Pancreas (tissue), 10 donors: ENCODE results near the gene COA6. TPM values are rescaled to one million over a fixed set of nuclear protein-coding genes. Genes with fewer than 3 reads are reported as not detected.

Experiments used
- ATAC-seq, 4 donors: fragments of 200-7000 bp; cut with Tn5 transposase; one replicate each; pipeline versions ENCODE4 v1.8.0 to v1.9.1; 2020; ENCODE audit warnings: mild to moderate bottlenecking in 4 of 4, moderate library complexity in 4 of 4
- DNase-seq, 6 donors: peaks; one replicate each; pipeline ENCODE4 v3.0.0-alpha.2; 2020
- FAIRE-seq: peaks from 2 replicates; lab custom pipeline; 2012; peaks lifted over from hg19 to GRCh38; lab: Jason Lieb, UNC
- H3K27ac ChIP-seq, 4 donors: fragments of 200-600 bp; sonication (generic); 1 replicate in 3 of 4; 2 replicates in 1 of 4; pipeline versions ENCODE4 v1.5.0 to v1.8.0; 2020
- H3K27me3 ChIP-seq, 4 donors: fragments of 200-600 bp; one replicate each; pipeline ENCODE4 v1.8.0; 2021
- H3K36me3 ChIP-seq, 3 donors: fragments of 200-600 bp; sonication (generic) in 1 of 3; one replicate each; pipeline versions ENCODE4 v1.5.0 to v1.8.0; 2020 to 2021
- H3K4me1 ChIP-seq, 3 donors: fragments of 200-600 bp; one replicate each; pipeline ENCODE4 v1.8.0; 2021
- H3K4me3 ChIP-seq, 4 donors: fragments of 200-600 bp; sonication (generic) in 2 of 4; one replicate each; pipeline versions ENCODE4 v1.5.0 to v1.8.0; 2020 to 2021
- H3K9me3 ChIP-seq, 4 donors: fragments of 200-600 bp; one replicate each; pipeline ENCODE4 v1.8.0; 2021
- WGBS, 2 donors: extraction: QIAGEN DNeasy Blood & Tissue Kit; methylation state at CpG; one replicate each; pipeline ENCODE4 v1.1.7; 2013; 5-methylcytosine and 5-hydroxymethylcytosine counted together
- intact Hi-C, 3 donors: fragments of 100-400 bp; cut with DNase I; formaldehyde crosslinking; loops; one replicate each; pipeline versions ENCODE4 v1.11.1 to v1.14.2; 2022
- polyA plus RNA-seq, 2 donors: library from polyadenylated mRNA; stranded (reverse); fragments of 200-250 nt; gene quantifications; one replicate each; pipeline ENCODE4 v1.2.3, GENCODE V29; 2013
- total RNA-seq, 6 donors: library from RNA; stranded (reverse); fragmentation: NEBNext Ultra II Directional in 4 of 6; extraction: Animal tissue kit (Norgen Biotek cat#: 25700) in 4 of 6; gene quantifications; one replicate each; pipeline versions ENCODE4 v1.2.1 to v1.2.4, GENCODE V29; 2021 to 2023
- TF ChIP-seq, protein P1 (sequence below), 4 donors: fragments of 200-600 bp; sonication (generic) in 3 of 4; IDR thresholded peaks; one replicate each; pipeline versions ENCODE4 v1.5.0 to v1.8.0; 2021; ENCODE audit warnings: antibody characterized with exemption in 4 of 4
- donor health status: healthy with polysubstance abuse.
- donor health status: DM: no; HTN: no; CAD: no; lungs with moderate emphysema.
- donor health status: DM: no; HTN: no; CAD: no.
- donor health status: control.
- donor health status: control.
- donor health status: Bipolar disorder and iron deficiency.
- donor health status: DM: yes; HTN: yes; CAD: no.
- donor health status: DM: no; HTN: no; CAD: no.
- donor health status: DM: no; HTN: no; CAD: no.
- donor health status: DM: yes; HTN: yes; CAD: no.

Gene COA6
- total and polyA plus RNA-seq, 8 donors, result 6.4 to 23.6 (median 10.0) TPM

DNA sequence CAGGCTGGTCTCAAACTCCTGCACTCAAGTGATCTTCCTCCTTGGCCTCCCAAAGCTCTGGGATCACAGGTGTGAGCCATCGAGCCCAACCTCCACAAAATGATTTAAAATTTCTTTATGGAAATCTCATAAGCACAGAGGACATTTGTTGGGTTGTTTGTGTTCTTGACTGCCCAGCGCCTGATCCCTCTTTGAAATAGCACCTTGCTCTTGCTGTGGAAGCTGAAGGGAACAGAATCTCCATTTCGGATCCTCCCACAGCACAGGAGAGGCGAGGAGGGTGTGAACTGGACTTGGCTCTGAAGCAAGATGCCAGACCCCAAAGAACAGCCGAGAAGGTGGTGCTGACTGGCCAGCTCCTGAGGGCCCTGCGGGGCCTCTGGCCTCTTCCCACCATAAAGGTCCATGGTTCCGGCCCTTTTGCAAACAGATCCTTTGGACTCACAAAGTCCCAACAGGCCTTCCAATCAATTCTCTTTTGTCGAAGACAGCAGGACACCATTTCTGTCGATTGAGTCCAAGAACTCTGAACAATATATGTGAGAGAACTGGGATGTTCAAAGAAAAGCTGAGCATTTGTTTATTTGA, 45.6 kb upstream of the COA6 start:
- Histone ChIP-seq H3K36me3 (no peaks in the 10 kb centered on the region), H3K4me3 (no peak overlapping the region), H3K27ac (no peak overlapping the region), H3K4me1 (peaks cover 0 to 2% (median 0%) of the 10 kb centered on the region in 3 donors), H3K27me3 (no peaks in the 10 kb centered on the region), H3K9me3 (no peaks in the 10 kb centered on the region)
- FAIRE-seq (no peak), DNase-seq (no peak), ATAC-seq (no peak)
- 79 to 86% methylated on average over 9 of the region's 9 CpGs for WGBS, 2 donors
- intact Hi-C loops, result loop anchor here in 1 of 3 donors (10.0 kb wide), 2 partner anchors 113 to 163 kb away; no protein-coding TSS in a partner anchor
- TF ChIP-seq, protein P1, sequence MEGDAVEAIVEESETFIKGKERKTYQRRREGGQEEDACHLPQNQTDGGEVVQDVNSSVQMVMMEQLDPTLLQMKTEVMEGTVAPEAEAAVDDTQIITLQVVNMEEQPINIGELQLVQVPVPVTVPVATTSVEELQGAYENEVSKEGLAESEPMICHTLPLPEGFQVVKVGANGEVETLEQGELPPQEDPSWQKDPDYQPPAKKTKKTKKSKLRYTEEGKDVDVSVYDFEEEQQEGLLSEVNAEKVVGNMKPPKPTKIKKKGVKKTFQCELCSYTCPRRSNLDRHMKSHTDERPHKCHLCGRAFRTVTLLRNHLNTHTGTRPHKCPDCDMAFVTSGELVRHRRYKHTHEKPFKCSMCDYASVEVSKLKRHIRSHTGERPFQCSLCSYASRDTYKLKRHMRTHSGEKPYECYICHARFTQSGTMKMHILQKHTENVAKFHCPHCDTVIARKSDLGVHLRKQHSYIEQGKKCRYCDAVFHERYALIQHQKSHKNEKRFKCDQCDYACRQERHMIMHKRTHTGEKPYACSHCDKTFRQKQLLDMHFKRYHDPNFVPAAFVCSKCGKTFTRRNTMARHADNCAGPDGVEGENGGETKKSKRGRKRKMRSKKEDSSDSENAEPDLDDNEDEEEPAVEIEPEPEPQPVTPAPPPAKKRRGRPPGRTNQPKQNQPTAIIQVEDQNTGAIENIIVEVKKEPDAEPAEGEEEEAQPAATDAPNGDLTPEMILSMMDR (IDR thresholded peaks at IDR 0.05), result no peak

DNA sequence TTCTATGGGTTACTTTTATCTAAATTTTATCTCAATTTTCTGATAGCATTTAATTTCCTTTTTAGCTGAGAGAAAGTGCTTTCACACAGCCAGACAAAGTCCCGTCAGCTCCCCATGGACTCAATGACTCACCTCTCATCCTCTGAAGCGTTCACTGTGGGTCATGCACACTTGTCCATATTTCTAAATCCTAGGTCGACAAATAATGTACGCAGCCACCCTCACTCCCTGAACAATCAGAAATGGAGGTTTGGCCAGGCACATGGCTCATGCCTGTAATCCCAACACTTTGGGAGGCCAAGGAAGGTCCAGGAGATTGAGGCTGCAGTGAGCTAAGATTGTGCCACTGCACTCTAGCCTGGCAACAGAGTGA, 42.4 kb upstream of the COA6 start:
- H3K4me1 ChIP-seq, result peaks cover 0 to 2% (median 0%) of the 10 kb centered on the region in 3 donors
- no peaks in the 10 kb centered on the region for H3K36me3 ChIP-seq
- DNase-seq (no peak), FAIRE-seq (no peak), ATAC-seq (no peak)
- H3K27me3 ChIP-seq, result no peaks in the 10 kb centered on the region
- intact Hi-C loops, result no loop called here
- TF ChIP-seq, protein P1 (IDR thresholded peaks at IDR 0.05), result no peak
- H3K9me3 ChIP-seq, result no peaks in the 10 kb centered on the region
- no peak overlapping the region for H3K4me3 ChIP-seq
- no peak overlapping the region for H3K27ac ChIP-seq
- WGBS, 2 donors, result 85 to 87% methylated on average over 4 of the region's 4 CpGs

DNA sequence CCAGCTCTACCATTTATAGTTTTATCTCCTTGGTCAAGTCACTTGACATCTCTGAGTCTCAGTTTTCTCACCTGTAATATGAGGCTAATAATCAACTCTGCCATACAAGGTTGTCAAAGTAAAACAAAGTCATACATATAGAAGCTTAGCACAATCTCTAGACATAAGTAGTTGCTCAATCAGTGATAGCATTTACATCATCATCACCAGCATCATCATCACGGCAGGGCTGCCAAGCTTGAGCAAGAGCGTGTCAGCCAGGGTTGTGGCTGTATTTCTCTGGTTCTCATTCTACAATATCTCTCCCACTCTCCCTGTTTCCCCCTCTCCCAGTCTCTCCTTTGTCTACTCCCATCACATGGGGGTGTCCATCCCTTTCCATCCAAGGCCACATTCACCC, 41.7 kb upstream of the COA6 start:
- peaks cover 0 to 2% (median 0%) of the 10 kb centered on the region in 3 donors for H3K4me1 ChIP-seq
- H3K27me3 ChIP-seq, result no peaks in the 10 kb centered on the region
- H3K4me3 ChIP-seq, result no peak overlapping the region
- DNase-seq (no peak), ATAC-seq (no peak), FAIRE-seq (no peak)
- TF ChIP-seq, protein P1 (IDR thresholded peaks at IDR 0.05), result no peak
- no peaks in the 10 kb centered on the region for H3K9me3 ChIP-seq
- WGBS, 2 donors, result 83 to 85% methylated on average over 2 of the region's 2 CpGs
- intact Hi-C loops, result no loop called here
- no peak overlapping the region for H3K27ac ChIP-seq
- no peaks in the 10 kb centered on the region for H3K36me3 ChIP-seq

DNA sequence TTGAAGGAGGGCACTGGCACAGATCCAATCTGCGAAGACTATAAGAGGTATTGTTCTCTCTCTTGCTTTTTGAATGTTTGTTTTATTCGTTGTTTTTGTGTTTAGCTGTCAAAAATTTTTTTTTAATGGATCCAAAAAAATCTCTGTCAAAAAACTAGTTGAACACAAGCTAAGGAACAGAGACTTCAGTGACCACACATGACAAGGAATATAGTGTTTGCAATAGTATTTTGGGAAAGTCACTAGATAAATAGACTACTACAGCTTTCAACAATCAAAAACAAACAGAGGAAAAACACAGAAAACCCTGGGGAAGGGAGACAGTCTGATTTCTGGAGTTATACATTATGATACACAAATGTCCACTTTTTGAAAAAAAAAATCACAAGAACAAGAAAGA, 36.9 kb upstream of the COA6 start:
- DNase-seq (no peak), FAIRE-seq (no peak), ATAC-seq (no peak)
- no peak overlapping the region for H3K27ac ChIP-seq
- H3K9me3 ChIP-seq, result peaks cover 0 to 11% (median 0%) of the 10 kb centered on the region in 4 donors
- no peaks in the 10 kb centered on the region for H3K36me3 ChIP-seq
- TF ChIP-seq, protein P1 (IDR thresholded peaks at IDR 0.05), result no peak
- intact Hi-C loops, result no loop called here
- no peaks in the 10 kb centered on the region for H3K27me3 ChIP-seq
- WGBS, 2 donors, result 69 to 70% methylated on average over 2 of the region's 2 CpGs
- H3K4me3 ChIP-seq, result no peak overlapping the region
- no peaks in the 10 kb centered on the region for H3K4me1 ChIP-seq

DNA sequence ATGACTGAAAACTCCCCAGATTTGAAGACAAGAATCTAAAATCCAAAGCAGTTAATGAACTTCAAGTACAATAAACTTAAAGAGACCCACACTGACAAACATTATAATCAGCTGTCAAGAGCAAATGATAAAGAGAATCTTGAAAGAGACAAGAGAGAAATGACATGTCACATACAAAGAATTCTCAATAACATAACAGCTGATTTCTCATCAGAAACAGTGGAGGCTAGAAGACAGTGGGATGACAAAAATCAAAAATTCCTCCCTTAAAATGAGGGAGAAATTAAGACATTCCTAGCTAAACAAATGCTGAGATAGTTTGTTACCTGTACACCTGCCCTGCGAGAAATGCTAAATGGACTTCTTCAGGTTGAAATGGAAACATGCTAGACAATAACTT, 36.0 kb upstream of the COA6 start:
- ATAC-seq, result no peak
- H3K27me3 ChIP-seq, result no peaks in the 10 kb centered on the region
- no peak overlapping the region for H3K27ac ChIP-seq
- no peak overlapping the region for H3K4me3 ChIP-seq
- no peaks in the 10 kb centered on the region for H3K36me3 ChIP-seq
- intact Hi-C loops, result no loop called here
- no peak for DNase-seq
- H3K9me3 ChIP-seq, result peaks cover 0 to 11% (median 0%) of the 10 kb centered on the region in 4 donors
- FAIRE-seq, result no peak
- WGBS, 2 donors, result 97 to 100% methylated on average over 1 of the region's 1 CpG
- no peaks in the 10 kb centered on the region for H3K4me1 ChIP-seq
- TF ChIP-seq, protein P1 (IDR thresholded peaks at IDR 0.05), result no peak
